Measurements from ENCODE around the gene PFN3. TPM values are rescaled to one million over a fixed set of nuclear protein-coding genes. Genes with fewer than 3 reads are reported as not detected.

PFN3 gene
- total and polyA plus RNA-seq, 2 of the 13 experiments (the other 11 are each of a cell fraction or from before 2014, with no cell fraction given): not detected

GRCh38 chr5:177409043-177409801 lies 8.8 kb upstream of the PFN3 start, which contains the start of gene F12 (continued):
- TF ChIP-seq ZNF142 (CRISPR knock-in tag; IDR thresholded peaks at IDR 0.05): no peak
- peak; percentile 60; the same call in 1 of the 2 replicates for TF ChIP-seq ZFX (CRISPR knock-in tag; IDR thresholded peaks at IDR 0.05; ENCODE audit: low read depth)
- no peak for TF ChIP-seq RNF219 (CRISPR knock-in tag; IDR thresholded peaks at IDR 0.05)
- TF ChIP-seq ARID2 (CRISPR knock-in tag; IDR thresholded peaks at IDR 0.05; ENCODE audit: borderline replicate concordance): no peak
- no peak for TF ChIP-seq ETS1 (CRISPR knock-in tag; IDR thresholded peaks at IDR 0.05)
- no peak for TF ChIP-seq NPAS2 (CRISPR knock-in tag; IDR thresholded peaks at IDR 0.05; ENCODE audit: borderline replicate concordance)
- TF ChIP-seq SUZ12 (IDR thresholded peaks at IDR 0.05; ENCODE audit: low read depth, low read length): no peak
- no peak for TF ChIP-seq SMARCC2 (IDR thresholded peaks at IDR 0.05)
- TF ChIP-seq ZNF205 (CRISPR knock-in tag; IDR thresholded peaks at IDR 0.05): no peak
- no peak for TF ChIP-seq TRIM24 (CRISPR knock-in tag; IDR thresholded peaks at IDR 0.05)
- no peak for TF ChIP-seq FOXA1 (IDR thresholded peaks at IDR 0.05)
- TF ChIP-seq FOXA1 (CRISPR knock-in tag; IDR thresholded peaks at IDR 0.05): no peak
- no peak; the same call in 1 of the 2 replicates for TF ChIP-seq SPEN (CRISPR knock-in tag; IDR thresholded peaks at IDR 0.05; ENCODE audit: low read depth)
- no peak for TF ChIP-seq XBP1 (CRISPR knock-in tag; IDR thresholded peaks at IDR 0.05)
- peak; percentile 25; the same call in 1 of the 2 replicates for TF ChIP-seq RARA (CRISPR knock-in tag; IDR thresholded peaks at IDR 0.05)
- no peak for TF ChIP-seq ZNF761 (CRISPR knock-in tag; conservative IDR thresholded peaks at IDR 0.05)
- no peak for TF ChIP-seq THAP9 (CRISPR knock-in tag; IDR thresholded peaks at IDR 0.05; ENCODE audit: borderline replicate concordance)
- no peak for TF ChIP-seq GATA4 (IDR thresholded peaks at IDR 0.05; ENCODE audit: borderline replicate concordance, low read depth)

Measured in HepG2 (cell line).